ENCODE measurements around the gene PSMB5.
"Not testable (repeated sequence)": the region's sequence is repeated elsewhere in the genome, so short reads cannot be mapped to it uniquely, and the experiment has no call there.

The PSMB5 gene

DNA sequence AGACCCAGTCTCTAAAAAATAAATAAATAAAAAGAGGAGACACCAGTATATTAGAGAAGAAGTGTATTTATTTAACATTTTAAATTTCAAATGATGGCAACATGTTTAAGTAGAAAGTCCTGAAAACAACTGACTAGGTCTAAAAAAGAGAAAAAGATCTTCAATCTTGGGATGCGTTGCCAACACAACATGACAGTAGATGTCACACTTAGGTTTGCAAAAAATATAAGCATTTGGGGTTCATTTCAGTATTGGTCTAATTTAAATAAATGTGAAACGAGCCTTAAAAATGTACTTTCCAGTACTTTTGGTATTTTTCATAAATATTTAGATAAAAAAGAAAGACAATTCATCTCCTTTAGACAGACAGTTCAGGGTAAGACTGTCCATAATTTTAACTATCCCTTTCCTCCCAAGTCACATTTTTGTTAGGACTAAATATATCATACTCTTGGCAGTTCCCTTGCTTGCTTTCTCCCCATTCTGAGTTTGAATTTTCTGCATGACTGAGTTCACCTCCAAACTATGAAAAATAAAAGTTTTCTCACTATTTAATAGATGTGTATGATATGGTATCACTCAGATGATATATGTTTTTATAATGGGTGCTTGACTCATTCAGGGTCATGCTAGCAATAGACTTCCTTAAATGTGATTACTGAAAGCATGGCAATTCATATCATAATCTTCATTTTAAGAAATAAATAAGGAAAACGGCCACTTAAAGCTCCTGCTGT, 29.1 kb downstream of the PSMB5 start:
- H3K9ac ChIP-seq (ENCODE audit: low read depth in 1 of 2, low read length in 2 of 2) = peak overlapping the region in 1 of 2 donors; percentile 92
- H3K27ac ChIP-seq (ENCODE audit: low read depth, low read length) = no peak overlapping the region
- peak overlapping the region; percentile 92 to 95 for H3K4me3 ChIP-seq (ENCODE audit: low read depth in 1 of 2, low read length in 2 of 2)

DNA sequence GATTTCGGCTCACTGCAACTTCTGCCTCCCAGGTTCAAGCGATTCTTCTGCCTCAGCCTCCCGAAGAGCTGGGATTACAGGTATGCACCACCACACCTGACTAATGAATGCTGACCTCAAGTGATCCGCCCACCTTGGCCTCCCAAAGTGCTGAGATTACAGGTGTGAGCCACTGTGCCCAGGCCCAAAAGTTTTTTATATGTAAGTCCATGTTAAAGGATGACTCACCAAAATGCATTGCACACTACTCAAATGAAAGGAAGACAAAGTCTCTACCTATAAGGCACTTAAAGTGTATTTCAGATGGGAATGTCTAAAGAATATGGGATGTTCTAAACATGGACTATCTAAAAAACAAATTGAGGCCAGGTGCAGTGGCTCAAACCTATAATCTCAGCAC, 30.4 kb downstream of the PSMB5 start:
- H3K27ac ChIP-seq (ENCODE audit: low read depth, low read length) = not testable (repeated sequence)
- H3K4me1 ChIP-seq (ENCODE audit: control insufficient read depth in 1 of 2, insufficient read depth in 2 of 2, low read length in 2 of 2) = peaks cover 14 to 26% of the 10 kb centered on the region in 2 donors

More for the DNA sequence above, 29.1 kb downstream of the PSMB5 start:
- Histone ChIP-seq H3K4me1 (ENCODE audit: control insufficient read depth in 1 of 2, insufficient read depth in 2 of 2, low read length in 2 of 2) (peaks cover 14 to 30% of the 10 kb centered on the region in 2 donors), H3K9me3 (ENCODE audit: control insufficient read depth in 1 of 2, low read length in 2 of 2) (no peaks in the 10 kb centered on the region), H3K27me3 (ENCODE audit: control insufficient read depth in 1 of 2, insufficient read depth in 2 of 2, low read length in 2 of 2) (no peaks in the 10 kb centered on the region), H3K36me3 (ENCODE audit: control insufficient read depth in 1 of 2, insufficient read depth in 2 of 2, low read length in 2 of 2) (no peaks in the 10 kb centered on the region)

DNA sequence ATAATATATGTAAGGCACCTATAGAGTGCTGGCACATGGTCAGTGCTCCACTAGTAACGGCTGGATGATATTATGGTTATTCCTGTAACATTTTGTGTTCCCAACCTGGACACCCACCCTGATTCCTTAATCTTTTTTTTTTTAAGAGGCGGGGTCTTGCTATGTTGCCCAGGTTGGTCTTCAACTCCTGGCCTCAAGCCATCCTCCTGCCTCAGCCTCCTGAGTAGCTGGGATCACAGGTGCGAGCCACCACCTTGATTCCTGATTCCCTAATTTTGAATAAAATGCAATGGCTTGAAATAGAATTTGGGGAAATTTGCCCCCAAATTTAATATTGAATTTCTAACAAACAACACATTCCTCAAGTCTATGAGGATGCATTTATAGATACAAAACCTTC, 32.1 kb downstream of the PSMB5 start:
- H3K27me3 ChIP-seq (ENCODE audit: control insufficient read depth in 1 of 2, insufficient read depth in 2 of 2, low read length in 2 of 2) = no peaks in the 10 kb centered on the region
- H3K4me1 ChIP-seq (ENCODE audit: control insufficient read depth in 1 of 2, insufficient read depth in 2 of 2, low read length in 2 of 2) = peaks cover 8 to 12% of the 10 kb centered on the region in 2 donors
- H3K4me3 ChIP-seq (ENCODE audit: low read depth in 1 of 2, low read length in 2 of 2) = no peak overlapping the region
- no peaks in the 10 kb centered on the region for H3K9me3 ChIP-seq (ENCODE audit: control insufficient read depth in 1 of 2, low read length in 2 of 2)
- H3K9ac ChIP-seq (ENCODE audit: low read depth in 1 of 2, low read length in 2 of 2) = no peak overlapping the region
- H3K36me3 ChIP-seq (ENCODE audit: control insufficient read depth in 1 of 2, insufficient read depth in 2 of 2, low read length in 2 of 2) = no peaks in the 10 kb centered on the region
- H3K27ac ChIP-seq (ENCODE audit: low read depth, low read length) = no peak overlapping the region

More for the DNA sequence above, 30.4 kb downstream of the PSMB5 start:
- not testable (repeated sequence) for H3K36me3 ChIP-seq (ENCODE audit: control insufficient read depth in 1 of 2, insufficient read depth in 2 of 2, low read length in 2 of 2); H3K9ac ChIP-seq (ENCODE audit: low read depth in 1 of 2, low read length in 2 of 2); H3K27me3 ChIP-seq (ENCODE audit: control insufficient read depth in 1 of 2, insufficient read depth in 2 of 2, low read length in 2 of 2); H3K9me3 ChIP-seq (ENCODE audit: control insufficient read depth in 1 of 2, low read length in 2 of 2); H3K4me3 ChIP-seq (ENCODE audit: low read depth in 1 of 2, low read length in 2 of 2)

DNA sequence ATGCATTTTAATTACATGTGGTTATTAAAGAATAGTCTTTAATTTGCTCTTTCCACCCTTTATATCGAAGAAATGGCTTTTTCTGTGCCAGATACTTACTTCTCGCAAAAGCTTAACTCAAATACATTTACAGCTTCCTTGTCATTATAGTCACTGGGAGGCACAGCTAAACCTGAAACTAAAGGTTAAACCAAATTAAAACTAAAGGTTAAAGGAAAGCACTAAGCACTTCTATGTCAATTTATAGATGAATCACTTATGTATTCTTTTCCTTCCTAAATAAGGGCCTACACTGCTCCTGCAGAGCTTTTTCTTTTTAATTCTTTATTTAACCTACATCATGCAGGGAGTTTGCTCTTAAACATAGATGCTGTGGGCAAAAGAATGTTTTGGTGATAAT, 33.8 kb downstream of the PSMB5 start:
- Histone ChIP-seq H3K27me3 (ENCODE audit: control insufficient read depth in 1 of 2, insufficient read depth in 2 of 2, low read length in 2 of 2) (no peaks in the 10 kb centered on the region), H3K4me3 (ENCODE audit: low read depth in 1 of 2, low read length in 2 of 2) (no peak overlapping the region), H3K9me3 (ENCODE audit: control insufficient read depth in 1 of 2, low read length in 2 of 2) (no peaks in the 10 kb centered on the region), H3K36me3 (ENCODE audit: control insufficient read depth in 1 of 2, insufficient read depth in 2 of 2, low read length in 2 of 2) (no peaks in the 10 kb centered on the region), H3K4me1 (ENCODE audit: control insufficient read depth in 1 of 2, insufficient read depth in 2 of 2, low read length in 2 of 2) (peaks cover 0 to 2% of the 10 kb centered on the region in 2 donors), H3K27ac (ENCODE audit: low read depth, low read length) (no peak overlapping the region), H3K9ac (ENCODE audit: low read depth in 1 of 2, low read length in 2 of 2) (no peak overlapping the region)

DNA sequence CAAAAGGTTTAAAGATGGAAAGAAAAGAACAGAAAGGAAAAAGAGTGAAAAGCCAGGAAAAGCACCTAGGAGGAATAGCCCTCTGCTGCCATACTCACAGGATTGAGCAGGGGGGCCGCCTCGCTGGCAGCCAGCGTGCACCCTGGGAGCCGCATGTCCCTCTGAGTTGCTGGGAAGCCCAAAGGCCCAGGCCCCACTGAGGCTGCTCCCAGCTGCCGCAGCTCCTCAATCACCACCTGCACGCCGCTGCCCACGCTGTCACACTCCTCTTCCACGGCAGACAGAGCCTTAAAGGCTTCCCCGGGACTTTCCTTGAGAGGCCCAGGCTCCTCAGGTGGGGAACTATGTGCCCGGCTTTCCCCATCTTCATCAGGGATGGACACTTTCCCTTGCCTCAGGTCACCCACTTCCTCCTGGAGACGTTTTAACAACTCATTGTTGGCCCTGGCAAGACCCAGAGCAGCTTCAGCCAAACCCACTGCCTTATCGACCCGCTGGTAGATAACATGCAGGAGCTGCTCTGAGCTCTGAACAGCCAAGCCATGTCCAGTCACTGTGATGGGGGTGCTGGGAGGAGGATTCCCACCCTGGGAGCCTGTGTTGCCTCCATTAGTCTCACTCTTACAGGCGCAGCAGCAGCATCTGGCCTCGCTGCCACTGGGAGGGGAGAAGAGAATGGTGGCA, 36.2 kb downstream of the PSMB5 start:
- Histone ChIP-seq H3K27ac (ENCODE audit: low read depth, low read length) (no peak overlapping the region), H3K27me3 (ENCODE audit: control insufficient read depth in 1 of 2, insufficient read depth in 2 of 2, low read length in 2 of 2) (no peaks in the 10 kb centered on the region), H3K36me3 (ENCODE audit: control insufficient read depth in 1 of 2, insufficient read depth in 2 of 2, low read length in 2 of 2) (peaks cover 0 to 4% of the 10 kb centered on the region in 2 donors), H3K4me1 (ENCODE audit: control insufficient read depth in 1 of 2, insufficient read depth in 2 of 2, low read length in 2 of 2) (no peaks in the 10 kb centered on the region), H3K9ac (ENCODE audit: low read depth in 1 of 2, low read length in 2 of 2) (no peak overlapping the region), H3K4me3 (ENCODE audit: low read depth in 1 of 2, low read length in 2 of 2) (no peak overlapping the region), H3K9me3 (ENCODE audit: control insufficient read depth in 1 of 2, low read length in 2 of 2) (no peaks in the 10 kb centered on the region)

DNA sequence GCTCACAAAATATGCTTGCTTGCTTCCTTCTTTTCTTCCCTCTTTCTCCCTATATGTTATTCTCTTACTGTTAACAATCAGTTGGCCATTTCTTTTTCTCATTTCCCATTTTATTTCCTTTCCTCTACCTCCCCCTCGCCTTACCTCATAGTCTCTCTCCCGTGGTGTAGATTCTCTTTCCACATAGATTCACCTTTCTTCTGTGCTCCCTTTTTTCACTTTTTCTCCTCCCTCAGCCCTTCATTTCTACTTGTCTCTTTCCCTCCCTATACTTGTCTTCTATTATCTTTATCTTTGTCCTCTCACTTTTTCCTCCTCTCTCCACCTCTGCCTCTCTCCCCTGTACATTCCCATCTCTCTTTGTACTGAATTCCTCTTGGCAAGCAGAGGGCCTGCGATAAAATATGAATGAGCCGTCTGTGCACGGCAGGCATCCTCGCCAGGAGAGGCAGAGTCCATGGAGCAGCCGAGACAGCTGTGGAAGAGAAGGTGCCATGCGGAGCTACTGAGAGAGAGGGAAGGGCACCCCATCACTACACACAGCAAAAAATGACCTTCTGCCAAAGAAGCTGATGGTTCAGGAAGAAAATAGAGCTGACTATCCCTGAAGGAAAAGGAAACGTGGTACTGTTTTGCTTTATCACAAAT, 36.9 kb downstream of the PSMB5 start:
- H3K36me3 ChIP-seq (ENCODE audit: control insufficient read depth in 1 of 2, insufficient read depth in 2 of 2, low read length in 2 of 2) = peaks cover 0 to 4% of the 10 kb centered on the region in 2 donors
- H3K4me1 ChIP-seq (ENCODE audit: control insufficient read depth in 1 of 2, insufficient read depth in 2 of 2, low read length in 2 of 2) = no peaks in the 10 kb centered on the region
- no peak overlapping the region for H3K27ac ChIP-seq (ENCODE audit: low read depth, low read length)
- H3K9me3 ChIP-seq (ENCODE audit: control insufficient read depth in 1 of 2, low read length in 2 of 2) = no peaks in the 10 kb centered on the region
- H3K4me3 ChIP-seq (ENCODE audit: low read depth in 1 of 2, low read length in 2 of 2) = no peak overlapping the region
- no peak overlapping the region for H3K9ac ChIP-seq (ENCODE audit: low read depth in 1 of 2, low read length in 2 of 2)
- no peaks in the 10 kb centered on the region for H3K27me3 ChIP-seq (ENCODE audit: control insufficient read depth in 1 of 2, insufficient read depth in 2 of 2, low read length in 2 of 2)

DNA sequence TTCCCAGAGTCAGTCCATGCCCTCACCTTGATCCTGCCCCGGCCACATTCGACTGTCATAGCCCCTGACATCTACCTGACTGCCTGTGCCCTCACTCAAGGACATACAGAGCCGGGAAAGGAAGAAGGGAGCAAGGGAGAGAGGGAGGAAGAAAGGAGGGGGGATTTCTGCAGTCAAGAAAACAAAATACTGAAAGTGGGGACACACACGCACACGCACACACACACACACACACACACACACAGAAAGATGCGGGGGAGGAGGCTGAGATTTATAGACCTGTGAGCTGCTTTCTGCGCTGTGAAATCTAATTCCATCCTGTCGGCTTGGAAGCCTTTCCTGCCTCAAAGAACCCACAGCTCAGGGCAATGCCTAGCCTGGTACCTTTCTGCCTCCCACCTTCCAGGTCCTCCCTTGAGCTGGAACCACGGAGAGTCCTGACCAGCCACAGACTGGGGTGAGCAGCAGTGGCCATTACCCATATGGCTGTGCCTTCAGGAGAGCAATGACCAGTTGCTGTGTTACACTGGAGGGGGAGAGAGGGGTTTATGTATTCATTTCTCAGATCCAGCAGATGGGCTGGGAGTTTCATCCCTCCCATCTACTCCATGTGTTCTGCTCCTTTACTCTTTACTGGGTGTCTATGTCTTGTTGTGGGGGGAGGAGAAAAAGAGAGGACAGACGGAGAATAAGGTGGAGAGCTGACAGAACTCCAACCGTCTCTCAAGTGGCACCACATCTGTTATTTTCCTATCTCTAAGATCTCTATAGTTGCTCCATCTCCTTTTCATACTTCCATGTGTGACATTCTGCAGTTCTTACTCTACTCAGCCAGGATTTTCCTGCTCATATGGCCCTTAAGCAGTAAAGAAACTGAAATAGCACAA, 37.7 kb downstream of the PSMB5 start:
- no peaks in the 10 kb centered on the region for H3K9me3 ChIP-seq (ENCODE audit: control insufficient read depth in 1 of 2, low read length in 2 of 2)
- H3K4me3 ChIP-seq (ENCODE audit: low read depth in 1 of 2, low read length in 2 of 2) = no peak overlapping the region
- H3K27me3 ChIP-seq (ENCODE audit: control insufficient read depth in 1 of 2, insufficient read depth in 2 of 2, low read length in 2 of 2) = no peaks in the 10 kb centered on the region
- H3K9ac ChIP-seq (ENCODE audit: low read depth in 1 of 2, low read length in 2 of 2) = no peak overlapping the region
- peaks cover 0 to 4% of the 10 kb centered on the region in 2 donors for H3K36me3 ChIP-seq (ENCODE audit: control insufficient read depth in 1 of 2, insufficient read depth in 2 of 2, low read length in 2 of 2)
- no peak overlapping the region for H3K27ac ChIP-seq (ENCODE audit: low read depth, low read length)
- no peaks in the 10 kb centered on the region for H3K4me1 ChIP-seq (ENCODE audit: control insufficient read depth in 1 of 2, insufficient read depth in 2 of 2, low read length in 2 of 2)

DNA sequence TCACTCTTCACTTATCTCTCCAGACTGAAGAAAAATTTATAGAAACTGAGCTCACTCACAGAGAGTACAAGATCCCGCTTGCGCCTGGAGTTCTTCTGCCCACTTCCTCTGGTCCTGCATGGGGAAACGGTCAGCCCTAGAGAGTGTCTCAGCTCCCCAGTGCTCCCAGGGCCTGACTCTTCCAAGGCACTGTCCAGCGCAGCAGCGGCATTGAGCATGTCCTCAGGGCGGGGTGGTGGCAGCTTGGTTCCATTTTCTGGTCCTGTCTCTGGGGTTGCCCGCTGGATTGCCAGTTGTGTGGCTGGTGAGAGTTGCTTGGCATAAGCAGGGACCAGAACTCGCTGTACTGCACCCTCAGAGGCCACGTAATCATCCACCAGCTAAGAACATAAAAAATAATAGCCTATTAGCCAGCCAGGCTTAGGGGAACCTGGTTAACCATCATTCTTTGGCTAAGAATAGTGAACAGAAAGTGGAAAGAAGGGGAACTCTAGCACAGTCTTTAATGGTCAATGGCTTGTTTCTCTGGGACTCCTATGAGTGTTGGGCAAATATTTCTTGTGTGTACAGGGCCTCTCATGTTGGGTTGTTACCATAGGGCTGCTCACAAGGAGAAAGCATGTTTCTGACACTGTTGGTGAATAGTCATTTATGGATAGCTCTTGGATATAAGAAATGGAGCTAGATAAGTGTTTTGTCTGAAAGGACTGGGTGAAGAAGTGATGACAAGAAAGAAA, 38.6 kb downstream of the PSMB5 start:
- no peak overlapping the region for H3K27ac ChIP-seq (ENCODE audit: low read depth, low read length)
- H3K36me3 ChIP-seq (ENCODE audit: control insufficient read depth in 1 of 2, insufficient read depth in 2 of 2, low read length in 2 of 2) = peaks cover 0 to 4% of the 10 kb centered on the region in 2 donors

DNA sequence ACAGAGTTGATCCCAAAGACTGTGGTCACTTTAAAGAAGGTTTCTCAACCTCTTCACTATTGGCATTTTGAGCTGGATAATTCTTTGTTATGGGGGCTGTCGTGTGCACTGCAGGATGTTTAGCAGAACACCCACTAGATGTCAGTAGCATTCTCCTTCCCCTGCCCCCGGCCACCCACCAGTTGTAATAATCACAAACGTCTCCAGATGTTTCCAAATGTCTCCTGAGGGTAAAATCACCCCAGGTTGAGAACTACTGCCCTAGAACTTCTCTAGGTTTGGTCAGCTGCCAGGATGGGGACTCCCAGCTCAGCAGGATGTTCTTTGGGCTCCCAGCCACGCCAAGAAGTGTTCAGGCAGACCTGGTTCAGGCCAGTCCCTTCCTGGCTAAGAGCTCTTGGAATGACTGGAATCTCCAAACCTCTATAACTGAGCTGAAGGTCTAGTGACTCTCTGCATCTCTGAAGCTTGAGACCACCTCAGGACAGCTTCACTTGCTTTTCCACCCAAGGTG, 39.9 kb downstream of the PSMB5 start:
- Histone ChIP-seq H3K27ac (ENCODE audit: low read depth, low read length) (no peak overlapping the region), H3K4me3 (ENCODE audit: low read depth in 1 of 2, low read length in 2 of 2) (no peak overlapping the region), H3K9ac (ENCODE audit: low read depth in 1 of 2, low read length in 2 of 2) (no peak overlapping the region), H3K36me3 (ENCODE audit: control insufficient read depth in 1 of 2, insufficient read depth in 2 of 2, low read length in 2 of 2) (peaks cover 0 to 4% of the 10 kb centered on the region in 2 donors), H3K4me1 (ENCODE audit: control insufficient read depth in 1 of 2, insufficient read depth in 2 of 2, low read length in 2 of 2) (no peaks in the 10 kb centered on the region), H3K9me3 (ENCODE audit: control insufficient read depth in 1 of 2, low read length in 2 of 2) (no peaks in the 10 kb centered on the region), H3K27me3 (ENCODE audit: control insufficient read depth in 1 of 2, insufficient read depth in 2 of 2, low read length in 2 of 2) (no peaks in the 10 kb centered on the region)

More for the DNA sequence above, 38.6 kb downstream of the PSMB5 start:
- no peaks in the 10 kb centered on the region for H3K9me3 ChIP-seq (ENCODE audit: control insufficient read depth in 1 of 2, low read length in 2 of 2)
- H3K4me3 ChIP-seq (ENCODE audit: low read depth in 1 of 2, low read length in 2 of 2) = no peak overlapping the region
- H3K27me3 ChIP-seq (ENCODE audit: control insufficient read depth in 1 of 2, insufficient read depth in 2 of 2, low read length in 2 of 2) = no peaks in the 10 kb centered on the region
- H3K9ac ChIP-seq (ENCODE audit: low read depth in 1 of 2, low read length in 2 of 2) = no peak overlapping the region
- no peaks in the 10 kb centered on the region for H3K4me1 ChIP-seq (ENCODE audit: control insufficient read depth in 1 of 2, insufficient read depth in 2 of 2, low read length in 2 of 2)

Measured in duodenal mucosa (tissue), 2 donors.